ENCODE results near the gene BRD8.
A peak's percentile ranks its signal among the peaks of the same experiment; 100 is the strongest.
"Not testable (repeated sequence)": the region's sequence is repeated elsewhere in the genome, so short reads cannot be mapped to it uniquely, and the experiment has no call there.

Gene BRD8

GRCh38 chr5:138178516-138179276 is at the start of gene BRD8, which contains the start of gene KIF20A:
TSS of gene BRD8 (minus strand) at chr5:138178630. CDS start at chr5:138178614, 16 bp downstream.
TSS of gene KIF20A (plus strand) at chr5:138179112. CDS start at chr5:138179681, 569 bp downstream.
- peak; percentile 98 for DNase-seq

- DNase-seq: no peak
These were observed 48.5 kb upstream of the BRD8 start for GRCh38 chr5:138226910-138227309.

GRCh38 chr5:138224712-138225111 is 46.3 kb upstream of the BRD8 start:
- no peak for DNase-seq

GRCh38 chr5:138223532-138223931 is 45.1 kb upstream of the BRD8 start:
- no peak for DNase-seq

GRCh38 chr5:138216799-138217198 is 38.4 kb upstream of the BRD8 start:
- DNase-seq: no peak

GRCh38 chr5:138213161-138214029 is 35.0 kb upstream of the BRD8 start, which contains the start of gene CDC23:
TSS of gene CDC23 (minus strand) at chr5:138213323. CDS start at chr5:138213312, 11 bp downstream.
- DNase-seq: peak; percentile 98

- DNase-seq: no peak
These were observed 34.4 kb upstream of the BRD8 start for GRCh38 chr5:138212828-138213160.

GRCh38 chr5:138210985-138211384 is 32.6 kb upstream of the BRD8 start:
- no peak for DNase-seq

- not testable (repeated sequence) for DNase-seq
These were observed 15.4 kb upstream of the BRD8 start for GRCh38 chr5:138193859-138194258.

GRCh38 chr5:138192826-138193225 is 14.4 kb upstream of the BRD8 start:
- no peak for DNase-seq

GRCh38 chr5:138188626-138189025 is 10.2 kb upstream of the BRD8 start:
- DNase-seq: no peak

GRCh38 chr5:138186002-138186447 is 7.6 kb upstream of the BRD8 start:
- DNase-seq: no peak

GRCh38 chr5:138182808-138183207 is 4.4 kb upstream of the BRD8 start:
- DNase-seq: no peak

- DNase-seq: no peak
These were observed 2.4 kb upstream of the BRD8 start for GRCh38 chr5:138180841-138181240.

GRCh38 chr5:138180183-138180782 is 1.9 kb upstream of the BRD8 start:
- DNase-seq: peak; percentile 6

GRCh38 chr5:138179277-138179857 is 937 bp upstream of the BRD8 start:
- DNase-seq: no peak

- DNase-seq: peak; percentile 7
These were observed 402 bp downstream of the BRD8 start for GRCh38 chr5:138177941-138178515.

- no peak for DNase-seq
These were observed 8.1 kb downstream of the BRD8 start for GRCh38 chr5:138170299-138170698.

GRCh38 chr5:138169124-138169523 is 9.3 kb downstream of the BRD8 start:
- no peak for DNase-seq

GRCh38 chr5:138163721-138164120 is 14.7 kb downstream of the BRD8 start:
- no peak for DNase-seq

GRCh38 chr5:138160706-138161105 is 17.7 kb downstream of the BRD8 start:
- DNase-seq: no peak

- DNase-seq: no peak
These were observed 18.8 kb downstream of the BRD8 start for GRCh38 chr5:138159666-138160065.

GRCh38 chr5:138157626-138158025 is 20.8 kb downstream of the BRD8 start:
- DNase-seq: no peak
